ENCODE measurements around the gene GSAP. TPM values are rescaled to one million over a fixed set of nuclear protein-coding genes. Genes with fewer than 3 reads are reported as not detected.

Gene GSAP, protein sequence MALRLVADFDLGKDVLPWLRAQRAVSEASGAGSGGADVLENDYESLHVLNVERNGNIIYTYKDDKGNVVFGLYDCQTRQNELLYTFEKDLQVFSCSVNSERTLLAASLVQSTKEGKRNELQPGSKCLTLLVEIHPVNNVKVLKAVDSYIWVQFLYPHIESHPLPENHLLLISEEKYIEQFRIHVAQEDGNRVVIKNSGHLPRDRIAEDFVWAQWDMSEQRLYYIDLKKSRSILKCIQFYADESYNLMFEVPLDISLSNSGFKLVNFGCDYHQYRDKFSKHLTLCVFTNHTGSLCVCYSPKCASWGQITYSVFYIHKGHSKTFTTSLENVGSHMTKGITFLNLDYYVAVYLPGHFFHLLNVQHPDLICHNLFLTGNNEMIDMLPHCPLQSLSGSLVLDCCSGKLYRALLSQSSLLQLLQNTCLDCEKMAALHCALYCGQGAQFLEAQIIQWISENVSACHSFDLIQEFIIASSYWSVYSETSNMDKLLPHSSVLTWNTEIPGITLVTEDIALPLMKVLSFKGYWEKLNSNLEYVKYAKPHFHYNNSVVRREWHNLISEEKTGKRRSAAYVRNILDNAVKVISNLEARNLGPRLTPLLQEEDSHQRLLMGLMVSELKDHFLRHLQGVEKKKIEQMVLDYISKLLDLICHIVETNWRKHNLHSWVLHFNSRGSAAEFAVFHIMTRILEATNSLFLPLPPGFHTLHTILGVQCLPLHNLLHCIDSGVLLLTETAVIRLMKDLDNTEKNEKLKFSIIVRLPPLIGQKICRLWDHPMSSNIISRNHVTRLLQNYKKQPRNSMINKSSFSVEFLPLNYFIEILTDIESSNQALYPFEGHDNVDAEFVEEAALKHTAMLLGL
- polyA plus RNA-seq = 0.21 and 0.48 TPM in 2 replicates
- 0.12 TPM in 1 of 2 replicates, not detected in the other for polyA minus RNA-seq

DNA sequence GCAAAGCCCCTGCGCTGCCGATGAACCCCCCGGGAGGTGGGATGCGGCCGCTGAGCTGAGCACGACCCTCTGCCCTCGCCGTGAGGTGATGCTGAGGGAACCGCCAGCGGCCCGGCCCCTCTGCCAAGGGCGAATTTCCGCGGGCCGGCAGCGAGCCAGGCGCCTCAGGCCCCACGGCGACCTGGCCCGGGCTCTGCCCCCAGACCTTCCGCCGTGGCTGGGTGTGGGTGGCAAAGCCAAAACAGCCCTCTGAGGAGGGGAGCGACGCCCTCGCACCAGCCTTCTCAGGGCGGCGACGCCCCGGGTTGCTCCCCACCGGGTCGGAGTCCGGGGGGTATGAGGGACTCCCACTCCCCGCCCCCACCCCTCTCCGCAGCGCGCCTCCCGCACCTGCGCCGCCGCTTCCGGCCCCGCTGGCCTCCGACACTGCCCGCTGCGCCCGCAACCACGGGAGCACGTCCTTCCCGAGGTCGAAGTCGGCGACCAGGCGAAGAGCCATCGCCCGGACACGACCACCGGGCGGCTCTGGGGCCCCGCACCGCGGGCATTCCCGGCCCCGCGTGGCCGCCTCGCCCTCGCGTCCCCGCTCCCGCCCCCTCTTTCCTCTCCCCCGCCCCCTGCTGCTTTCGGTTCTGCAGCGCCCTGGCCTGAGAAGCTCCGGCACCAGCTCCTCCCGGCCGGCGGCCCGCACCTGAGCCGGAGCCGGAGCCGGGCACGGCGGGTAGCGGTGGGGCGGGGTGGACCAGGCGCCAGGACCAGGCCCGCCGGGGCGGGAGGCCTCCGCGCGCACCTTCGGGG is at the start of gene GSAP:
Gene GSAP, minus strand, starts transcription at position 527 of the 798 bp plus-strand sequence. Its CDS starts 28 bp downstream, at position 499.
- H3K27me3 ChIP-seq (ENCODE audit: insufficient read depth, low read depth, low read length) = peaks cover 30% of the 10 kb centered on the region
- H3K9me2 ChIP-seq (ENCODE audit: insufficient read depth, low read length) = no peaks in the 10 kb centered on the region
- H2AFZ ChIP-seq (ENCODE audit: low read depth, low read length) = no peak within 1 kb of the TSS
- no peaks in the 10 kb centered on the region for H3K9me3 ChIP-seq (ENCODE audit: low read length)
- peak within 1 kb of the TSS; percentile 59 for H3K4me3 ChIP-seq (ENCODE audit: low read length)
- no peaks in the 10 kb centered on the region for H3K36me3 ChIP-seq (ENCODE audit: insufficient read depth, low read length)
- H3K27ac ChIP-seq (ENCODE audit: low read length) = no peak within 1 kb of the TSS
- H4K20me1 ChIP-seq (ENCODE audit: insufficient read depth) = no peaks in the 10 kb centered on the region
- H3F3A ChIP-seq (ENCODE audit: insufficient read depth, low read length, poor library complexity, severe bottlenecking) = no peaks in the 10 kb centered on the region
- no peak within 1 kb of the TSS for H3K9ac ChIP-seq (ENCODE audit: low read length)
- no peaks in the 10 kb centered on the region for H3K79me2 ChIP-seq (replicated peaks; ENCODE audit: insufficient read depth, low read length)
- TF ChIP-seq SMC3 (conservative IDR thresholded peaks at IDR 0.05; ENCODE audit: poor library complexity) (no peak), MXI1 (conservative IDR thresholded peaks at IDR 0.05; ENCODE audit: poor library complexity, severe bottlenecking) (no peak), RAD21 (conservative IDR thresholded peaks at IDR 0.05) (no peak), EZH2 (IDR thresholded peaks at IDR 0.05; ENCODE audit: borderline replicate concordance, insufficient read depth, low read length, poor library complexity, severe bottlenecking) (no peak), TAF1 (IDR thresholded peaks at IDR 0.05; ENCODE audit: low read depth) (no peak), POLR2AphosphoS5 (IDR thresholded peaks at IDR 0.05) (no peak)
- TF ChIP-seq, protein P1, sequence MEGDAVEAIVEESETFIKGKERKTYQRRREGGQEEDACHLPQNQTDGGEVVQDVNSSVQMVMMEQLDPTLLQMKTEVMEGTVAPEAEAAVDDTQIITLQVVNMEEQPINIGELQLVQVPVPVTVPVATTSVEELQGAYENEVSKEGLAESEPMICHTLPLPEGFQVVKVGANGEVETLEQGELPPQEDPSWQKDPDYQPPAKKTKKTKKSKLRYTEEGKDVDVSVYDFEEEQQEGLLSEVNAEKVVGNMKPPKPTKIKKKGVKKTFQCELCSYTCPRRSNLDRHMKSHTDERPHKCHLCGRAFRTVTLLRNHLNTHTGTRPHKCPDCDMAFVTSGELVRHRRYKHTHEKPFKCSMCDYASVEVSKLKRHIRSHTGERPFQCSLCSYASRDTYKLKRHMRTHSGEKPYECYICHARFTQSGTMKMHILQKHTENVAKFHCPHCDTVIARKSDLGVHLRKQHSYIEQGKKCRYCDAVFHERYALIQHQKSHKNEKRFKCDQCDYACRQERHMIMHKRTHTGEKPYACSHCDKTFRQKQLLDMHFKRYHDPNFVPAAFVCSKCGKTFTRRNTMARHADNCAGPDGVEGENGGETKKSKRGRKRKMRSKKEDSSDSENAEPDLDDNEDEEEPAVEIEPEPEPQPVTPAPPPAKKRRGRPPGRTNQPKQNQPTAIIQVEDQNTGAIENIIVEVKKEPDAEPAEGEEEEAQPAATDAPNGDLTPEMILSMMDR (IDR thresholded peaks at IDR 0.05; ENCODE audit: poor library complexity, severe bottlenecking) = no peak
- no peak within 1 kb of the TSS for H3K4me2 ChIP-seq (ENCODE audit: low read length)

DNA sequence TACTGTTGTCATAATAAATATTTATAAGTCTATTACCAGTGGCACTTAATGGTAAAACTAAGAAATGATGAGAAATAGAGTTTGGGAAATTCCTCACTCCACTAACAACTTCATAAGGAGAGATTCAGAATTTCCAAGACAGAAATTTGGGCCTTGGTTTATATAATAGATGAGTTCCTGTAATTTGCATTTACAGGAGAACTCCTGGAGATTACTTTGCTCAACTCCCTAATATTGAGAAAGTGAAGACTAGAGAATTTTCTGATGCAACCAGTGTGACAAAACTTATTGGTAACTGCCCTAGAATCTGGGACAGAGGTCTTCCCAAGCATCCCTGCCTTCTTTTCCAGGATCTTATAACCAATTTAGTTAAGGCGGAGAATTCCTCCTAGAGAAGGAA is 49.1 kb upstream of the GSAP start:
- H3K4me3 ChIP-seq (ENCODE audit: low read length) = no peak overlapping the region
- H2AFZ ChIP-seq (ENCODE audit: low read depth, low read length) = no peak overlapping the region
- H3F3A ChIP-seq (ENCODE audit: insufficient read depth, low read length, poor library complexity, severe bottlenecking) = no peaks in the 10 kb centered on the region
- no peaks in the 10 kb centered on the region for H3K27me3 ChIP-seq (ENCODE audit: insufficient read depth, low read depth, low read length)
- H3K27ac ChIP-seq (ENCODE audit: low read length) = no peak overlapping the region
- H3K9ac ChIP-seq (ENCODE audit: low read length) = no peak overlapping the region
- H3K9me2 ChIP-seq (ENCODE audit: insufficient read depth, low read length) = no peaks in the 10 kb centered on the region
- no peaks in the 10 kb centered on the region for H3K9me3 ChIP-seq (ENCODE audit: low read length)
- no peak overlapping the region for H3K4me2 ChIP-seq (ENCODE audit: low read length)
- no peaks in the 10 kb centered on the region for H3K36me3 ChIP-seq (ENCODE audit: insufficient read depth, low read length)
- H4K20me1 ChIP-seq (ENCODE audit: insufficient read depth) = no peaks in the 10 kb centered on the region
- TF ChIP-seq RAD21 (conservative IDR thresholded peaks at IDR 0.05) = no peak
- TF ChIP-seq, protein P2, sequence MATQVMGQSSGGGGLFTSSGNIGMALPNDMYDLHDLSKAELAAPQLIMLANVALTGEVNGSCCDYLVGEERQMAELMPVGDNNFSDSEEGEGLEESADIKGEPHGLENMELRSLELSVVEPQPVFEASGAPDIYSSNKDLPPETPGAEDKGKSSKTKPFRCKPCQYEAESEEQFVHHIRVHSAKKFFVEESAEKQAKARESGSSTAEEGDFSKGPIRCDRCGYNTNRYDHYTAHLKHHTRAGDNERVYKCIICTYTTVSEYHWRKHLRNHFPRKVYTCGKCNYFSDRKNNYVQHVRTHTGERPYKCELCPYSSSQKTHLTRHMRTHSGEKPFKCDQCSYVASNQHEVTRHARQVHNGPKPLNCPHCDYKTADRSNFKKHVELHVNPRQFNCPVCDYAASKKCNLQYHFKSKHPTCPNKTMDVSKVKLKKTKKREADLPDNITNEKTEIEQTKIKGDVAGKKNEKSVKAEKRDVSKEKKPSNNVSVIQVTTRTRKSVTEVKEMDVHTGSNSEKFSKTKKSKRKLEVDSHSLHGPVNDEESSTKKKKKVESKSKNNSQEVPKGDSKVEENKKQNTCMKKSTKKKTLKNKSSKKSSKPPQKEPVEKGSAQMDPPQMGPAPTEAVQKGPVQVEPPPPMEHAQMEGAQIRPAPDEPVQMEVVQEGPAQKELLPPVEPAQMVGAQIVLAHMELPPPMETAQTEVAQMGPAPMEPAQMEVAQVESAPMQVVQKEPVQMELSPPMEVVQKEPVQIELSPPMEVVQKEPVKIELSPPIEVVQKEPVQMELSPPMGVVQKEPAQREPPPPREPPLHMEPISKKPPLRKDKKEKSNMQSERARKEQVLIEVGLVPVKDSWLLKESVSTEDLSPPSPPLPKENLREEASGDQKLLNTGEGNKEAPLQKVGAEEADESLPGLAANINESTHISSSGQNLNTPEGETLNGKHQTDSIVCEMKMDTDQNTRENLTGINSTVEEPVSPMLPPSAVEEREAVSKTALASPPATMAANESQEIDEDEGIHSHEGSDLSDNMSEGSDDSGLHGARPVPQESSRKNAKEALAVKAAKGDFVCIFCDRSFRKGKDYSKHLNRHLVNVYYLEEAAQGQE (IDR thresholded peaks at IDR 0.05; ENCODE audit: borderline replicate concordance) = no peak
- no peak for TF ChIP-seq POLR2AphosphoS5 (IDR thresholded peaks at IDR 0.05)
- TF ChIP-seq EZH2 (IDR thresholded peaks at IDR 0.05; ENCODE audit: borderline replicate concordance, insufficient read depth, low read length, poor library complexity, severe bottlenecking) = no peak
- TF ChIP-seq EP300 (conservative IDR thresholded peaks at IDR 0.05; ENCODE audit: poor library complexity, severe bottlenecking) = no peak
- TF ChIP-seq MXI1 (conservative IDR thresholded peaks at IDR 0.05; ENCODE audit: poor library complexity, severe bottlenecking) = no peak
- TF ChIP-seq SMC3 (conservative IDR thresholded peaks at IDR 0.05; ENCODE audit: poor library complexity) = no peak
- TF ChIP-seq TAF1 (IDR thresholded peaks at IDR 0.05; ENCODE audit: low read depth) = no peak
- TF ChIP-seq, protein P1 (IDR thresholded peaks at IDR 0.05; ENCODE audit: poor library complexity, severe bottlenecking) = no peak
- no peaks in the 10 kb centered on the region for H3K79me2 ChIP-seq (replicated peaks; ENCODE audit: insufficient read depth, low read length)
